VCaP (cell line): Measurements from ENCODE around the gene NODAL.
A peak's percentile ranks its signal among the peaks of the same experiment; 100 is the strongest.

Experiments
- H3K27ac ChIP-seq: fragments of 450-650 bp; 2 replicates; pipeline ENCODE4 v1.5.1; 2017
- TF ChIP-seq, protein P1 (sequence below): fragments of 450-650 bp; conservative IDR thresholded peaks from 2 replicates; pipeline ENCODE4 v1.5.1; 2017; ENCODE audit warnings: mild to moderate bottlenecking, moderate library complexity

Gene NODAL

DNA sequence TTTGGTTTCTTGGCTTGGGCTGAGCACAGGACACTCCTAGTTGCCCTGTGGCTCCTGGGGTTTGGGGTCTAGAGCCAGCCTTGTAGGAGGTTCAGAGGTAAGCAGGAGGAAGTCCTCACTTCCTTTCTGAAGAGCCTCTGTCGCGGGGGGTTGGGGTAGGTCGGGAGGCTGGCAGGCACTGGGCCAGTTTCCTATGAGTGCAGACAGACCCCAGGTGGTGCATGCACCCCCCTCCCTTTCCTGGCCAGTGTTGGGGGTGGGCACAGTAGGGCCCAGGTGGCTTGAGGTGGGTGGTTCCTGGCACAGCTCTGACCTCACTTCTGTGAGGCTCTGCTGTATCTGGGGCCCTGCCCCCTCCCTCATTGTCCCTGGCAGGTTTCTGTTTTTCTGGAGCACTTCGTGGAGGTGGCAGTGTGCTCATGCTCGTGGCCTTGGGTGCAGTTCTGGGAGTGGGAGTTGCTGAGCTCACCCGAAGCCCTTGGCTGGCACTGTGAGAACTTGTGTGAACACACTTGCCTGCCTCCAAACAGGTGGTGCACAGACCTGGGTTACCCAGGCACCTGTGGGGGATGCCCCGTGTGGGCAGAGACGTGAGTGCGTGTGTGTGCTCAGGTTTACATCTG is 38.9 kb upstream of the NODAL start:
- no peak overlapping the region for H3K27ac ChIP-seq
- TF ChIP-seq, protein P1, sequence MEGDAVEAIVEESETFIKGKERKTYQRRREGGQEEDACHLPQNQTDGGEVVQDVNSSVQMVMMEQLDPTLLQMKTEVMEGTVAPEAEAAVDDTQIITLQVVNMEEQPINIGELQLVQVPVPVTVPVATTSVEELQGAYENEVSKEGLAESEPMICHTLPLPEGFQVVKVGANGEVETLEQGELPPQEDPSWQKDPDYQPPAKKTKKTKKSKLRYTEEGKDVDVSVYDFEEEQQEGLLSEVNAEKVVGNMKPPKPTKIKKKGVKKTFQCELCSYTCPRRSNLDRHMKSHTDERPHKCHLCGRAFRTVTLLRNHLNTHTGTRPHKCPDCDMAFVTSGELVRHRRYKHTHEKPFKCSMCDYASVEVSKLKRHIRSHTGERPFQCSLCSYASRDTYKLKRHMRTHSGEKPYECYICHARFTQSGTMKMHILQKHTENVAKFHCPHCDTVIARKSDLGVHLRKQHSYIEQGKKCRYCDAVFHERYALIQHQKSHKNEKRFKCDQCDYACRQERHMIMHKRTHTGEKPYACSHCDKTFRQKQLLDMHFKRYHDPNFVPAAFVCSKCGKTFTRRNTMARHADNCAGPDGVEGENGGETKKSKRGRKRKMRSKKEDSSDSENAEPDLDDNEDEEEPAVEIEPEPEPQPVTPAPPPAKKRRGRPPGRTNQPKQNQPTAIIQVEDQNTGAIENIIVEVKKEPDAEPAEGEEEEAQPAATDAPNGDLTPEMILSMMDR: no peak

DNA sequence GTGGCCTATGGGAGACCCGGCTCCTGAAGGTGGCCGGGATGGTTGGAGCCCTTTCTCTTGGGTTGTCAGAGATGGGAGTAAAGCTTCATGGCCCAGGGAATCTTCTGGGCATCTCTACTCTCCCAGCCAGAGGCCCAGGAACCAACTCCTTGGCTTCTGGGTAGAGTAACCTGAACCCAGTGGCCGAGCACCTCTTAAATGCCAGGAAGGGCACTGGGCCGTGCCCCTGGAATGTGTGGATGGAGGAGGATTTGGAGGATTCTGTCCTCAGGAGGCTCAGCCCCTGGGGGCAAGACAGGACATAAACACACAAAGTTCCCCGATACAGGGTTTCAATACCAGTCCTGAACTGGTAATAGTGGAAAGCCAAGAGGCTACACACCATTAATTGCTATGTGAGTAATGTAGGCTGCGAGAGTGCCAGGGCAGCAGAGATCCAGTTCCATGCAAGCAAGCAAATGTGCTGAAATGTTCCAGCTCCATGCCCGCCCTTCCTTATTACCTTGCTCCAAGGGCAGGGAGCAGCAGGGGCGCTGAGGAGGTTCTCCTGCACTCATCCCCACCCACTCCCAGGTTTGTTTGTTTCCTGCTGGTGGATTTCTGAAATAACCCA is 38.3 kb upstream of the NODAL start:
- no peak overlapping the region for H3K27ac ChIP-seq
- TF ChIP-seq, protein P1: no peak

DNA sequence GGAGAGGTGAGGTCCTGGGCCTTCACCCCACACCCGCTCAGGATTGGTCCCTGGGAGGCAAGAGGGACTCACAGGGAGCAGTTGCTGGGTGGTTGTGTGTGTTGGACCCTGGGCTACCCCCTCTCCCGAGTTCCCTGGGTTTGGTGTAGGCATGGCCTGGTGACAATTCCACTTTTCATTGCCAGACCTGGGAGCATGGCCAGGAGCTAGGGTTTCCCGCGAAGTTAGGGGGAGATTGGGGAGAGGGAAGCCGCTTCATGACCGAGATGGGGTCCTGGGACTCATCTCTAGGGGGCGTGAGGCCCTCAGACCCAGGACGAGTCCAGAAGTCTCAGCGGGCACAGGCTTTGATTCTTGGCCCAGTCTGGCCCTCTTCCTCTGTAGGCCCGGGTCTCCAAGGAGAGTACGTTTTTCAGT is 37.7 kb upstream of the NODAL start:
- TF ChIP-seq, protein P1: no peak
- peak overlapping the region; percentile 47; the same call in 1 of the 2 replicates for H3K27ac ChIP-seq

DNA sequence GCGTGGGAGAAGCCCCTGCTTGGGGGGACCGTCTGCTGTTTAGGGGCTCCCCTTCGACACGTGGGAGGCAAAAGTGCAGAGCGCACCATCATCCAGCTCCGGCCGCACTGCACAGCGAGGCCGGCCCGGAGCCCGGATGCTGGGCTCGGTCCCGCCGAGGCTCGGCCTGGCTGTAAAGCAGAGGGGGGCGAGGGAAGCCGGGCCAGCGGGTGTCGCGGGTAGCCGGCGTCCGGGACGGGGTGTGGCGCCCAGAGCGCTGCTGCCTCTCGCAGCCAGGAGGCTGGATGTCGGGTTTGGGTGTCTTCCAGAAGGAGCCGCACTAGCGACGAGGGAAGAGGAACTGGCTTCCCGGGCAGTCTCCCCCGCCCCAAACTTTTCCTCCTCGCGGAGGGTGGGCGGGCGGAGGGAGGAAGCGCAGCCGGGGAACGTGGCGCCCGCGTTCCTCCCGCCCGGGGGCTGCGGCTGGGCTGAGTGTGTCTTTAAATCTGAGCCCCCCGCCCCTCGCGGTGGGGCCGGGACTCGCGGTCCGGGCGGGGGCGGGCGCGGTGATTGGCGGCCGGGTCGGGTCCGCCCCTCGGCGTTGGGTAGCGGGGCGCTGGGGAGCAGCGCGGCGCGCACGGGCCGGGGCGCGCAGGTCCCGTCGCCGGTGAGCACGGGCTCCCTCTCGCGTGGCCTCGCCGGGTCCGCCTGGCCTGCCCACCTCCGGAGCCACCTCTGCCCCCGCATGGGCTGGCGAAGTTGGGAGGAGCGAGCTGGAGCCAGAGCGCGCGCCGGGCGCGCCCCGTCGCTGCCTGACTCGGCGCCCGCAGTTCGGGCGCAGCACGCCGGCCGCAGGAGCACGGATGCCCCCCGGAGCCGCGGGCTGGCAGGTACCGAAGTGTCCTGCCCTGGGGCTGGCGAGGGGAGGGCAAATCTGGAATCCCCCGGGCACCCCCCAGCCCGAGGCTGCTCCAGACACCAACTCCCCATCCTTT is 37.0 kb upstream of the NODAL start, which contains the start of gene PALD1:
Gene PALD1, plus strand, starts transcription at position 577 of the 974 bp plus-strand sequence. CDS start 47,185 bp downstream, outside the sequence.
- H3K27ac ChIP-seq: peak within 1 kb of the TSS; percentile 47; the same call in 1 of the 2 replicates

DNA sequence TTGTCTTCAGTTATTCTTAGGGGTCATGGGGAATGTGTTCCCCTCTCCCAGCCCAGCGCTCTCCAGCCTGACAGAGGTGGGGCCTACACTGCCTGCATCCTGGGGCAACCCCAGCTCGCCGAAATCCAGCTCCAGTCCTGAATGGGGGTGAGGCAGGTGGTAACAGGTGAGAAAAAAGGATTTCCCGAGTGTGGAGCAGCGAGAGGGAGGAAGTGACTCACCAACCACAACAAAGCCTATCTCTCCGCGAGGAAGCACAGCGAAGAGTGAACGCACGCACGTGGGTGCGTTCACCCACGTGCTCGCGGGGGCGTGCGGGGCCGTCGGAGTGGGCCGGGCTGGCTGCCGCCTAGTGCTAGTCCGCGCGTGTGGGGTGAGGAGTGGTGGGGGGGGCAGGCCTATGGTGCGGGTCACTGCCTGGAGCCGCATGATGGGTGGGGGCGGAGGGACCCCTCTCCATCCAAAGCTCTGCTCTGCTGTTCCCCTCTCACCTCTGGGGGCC is 36.2 kb upstream of the NODAL start:
- peak overlapping the region; percentile 47; the same call in 1 of the 2 replicates for H3K27ac ChIP-seq
- TF ChIP-seq, protein P1: no peak

More for the DNA sequence above, 37.0 kb upstream of the NODAL start, which contains the start of gene PALD1:
- TF ChIP-seq, protein P1: no peak

DNA sequence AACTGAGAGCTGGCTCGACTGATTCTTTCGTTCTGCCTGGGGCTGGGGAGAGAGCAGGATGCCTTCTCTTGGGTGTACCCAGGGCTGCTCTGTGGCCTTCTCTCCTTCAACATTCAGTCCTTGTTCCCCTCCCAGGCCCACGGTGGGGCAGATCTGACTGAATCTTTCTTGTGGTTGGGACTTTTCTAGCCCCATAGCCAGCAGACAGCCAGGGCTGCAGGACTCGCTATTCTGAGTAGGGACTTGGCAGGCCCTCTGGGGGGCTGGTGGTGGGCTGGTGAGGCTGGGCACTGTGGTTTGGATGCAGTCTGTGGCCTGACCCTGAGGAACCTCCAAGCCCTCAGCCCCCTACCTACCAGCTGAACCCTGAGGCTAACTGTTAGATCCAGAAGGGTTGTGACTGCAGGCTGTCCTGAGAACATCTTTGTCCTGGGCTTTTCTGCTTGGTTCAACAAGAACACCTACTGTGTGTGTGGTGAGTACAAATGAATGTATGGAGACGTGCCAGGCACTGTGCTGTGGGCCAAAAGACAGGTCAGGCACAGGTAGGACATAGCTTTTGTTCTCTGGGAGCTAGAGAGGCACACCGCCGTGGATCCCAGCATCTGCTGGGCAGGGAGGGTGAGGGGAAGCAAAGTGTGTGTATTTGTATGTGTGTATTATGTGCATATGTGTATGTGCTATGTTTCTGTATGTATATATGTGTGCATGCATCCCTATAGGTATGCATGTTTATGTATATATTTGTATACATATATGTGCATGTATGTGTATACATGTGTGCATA is 35.0 kb upstream of the NODAL start:
- TF ChIP-seq, protein P1: no peak

More for the DNA sequence above, 35.0 kb upstream of the NODAL start:
- H3K27ac ChIP-seq: no peak overlapping the region
